Activated T-helper 1 cell treated with anti-CD3 and anti-CD28 coated beads, Interleukin-2, amount 50 U/mL, for 16 hours (primary cell): ENCODE results near the gene ANKRD18B.
"Not testable (repeated sequence)": the region's sequence is repeated elsewhere in the genome, so short reads cannot be mapped to it uniquely, and the experiment has no call there.

ENCODE experiments used
- DNase-seq, 2 donors: peaks; one replicate each; pipeline ENCODE4 v3.0.0-alpha.2; 2020; ENCODE audit warnings: low read depth in 1 of 2, low spot score in 1 of 2

Gene ANKRD18B

GRCh38 chr9:33533958-33534357 is 9.9 kb downstream of the ANKRD18B start:
- not testable (repeated sequence) for DNase-seq

GRCh38 chr9:33535541-33535940 is 11.5 kb downstream of the ANKRD18B start:
- no peak for DNase-seq

- DNase-seq: not testable (repeated sequence)
Measured at GRCh38 chr9:33543463-33543862, 19.4 kb downstream of the ANKRD18B start.

GRCh38 chr9:33545715-33546114 is 21.7 kb downstream of the ANKRD18B start:
- DNase-seq: not testable (repeated sequence)

GRCh38 chr9:33548816-33549215 is 24.8 kb downstream of the ANKRD18B start:
- not testable (repeated sequence) for DNase-seq

GRCh38 chr9:33549418-33549817 is 25.4 kb downstream of the ANKRD18B start:
- not testable (repeated sequence) for DNase-seq

- DNase-seq: not testable (repeated sequence)
Measured at GRCh38 chr9:33551183-33551582, 27.1 kb downstream of the ANKRD18B start.

- DNase-seq: not testable (repeated sequence)
Measured at GRCh38 chr9:33552315-33552725, 28.3 kb downstream of the ANKRD18B start.

- not testable (repeated sequence) for DNase-seq
Measured at GRCh38 chr9:33560217-33560616, 36.2 kb downstream of the ANKRD18B start.

- not testable (repeated sequence) for DNase-seq
Measured at GRCh38 chr9:33562196-33562595, 38.1 kb downstream of the ANKRD18B start.

- DNase-seq: not testable (repeated sequence)
Measured at GRCh38 chr9:33567776-33568175, 43.7 kb downstream of the ANKRD18B start.

- not testable (repeated sequence) for DNase-seq
Measured at GRCh38 chr9:33577786-33578185, 53.7 kb downstream of the ANKRD18B start.

- not testable (repeated sequence) for DNase-seq
Measured at GRCh38 chr9:33579996-33580395, 55.9 kb downstream of the ANKRD18B start.

- not testable (repeated sequence) for DNase-seq
Measured at GRCh38 chr9:33582686-33583085, 58.6 kb downstream of the ANKRD18B start.

GRCh38 chr9:33586128-33586527 is 62.1 kb downstream of the ANKRD18B start:
- not testable (repeated sequence) for DNase-seq

GRCh38 chr9:33587799-33588198 is 63.7 kb downstream of the ANKRD18B start:
- DNase-seq: not testable (repeated sequence)

GRCh38 chr9:33588876-33589275 is 64.8 kb downstream of the ANKRD18B start:
- DNase-seq: not testable (repeated sequence)

GRCh38 chr9:33590857-33591256 is 66.8 kb downstream of the ANKRD18B start:
- DNase-seq: not testable (repeated sequence)

GRCh38 chr9:33596974-33597373 is 72.9 kb downstream of the ANKRD18B start:
- DNase-seq: not testable (repeated sequence)

GRCh38 chr9:33597386-33597785 is 73.3 kb downstream of the ANKRD18B start:
- not testable (repeated sequence) for DNase-seq

GRCh38 chr9:33598796-33599379 is 74.8 kb downstream of the ANKRD18B start:
- not testable (repeated sequence) for DNase-seq

- not testable (repeated sequence) for DNase-seq
Measured at GRCh38 chr9:33600911-33601310, 76.9 kb downstream of the ANKRD18B start.

- not testable (repeated sequence) for DNase-seq
Measured at GRCh38 chr9:33604249-33604648, 80.2 kb downstream of the ANKRD18B start.
